GM12878 (cell line): ENCODE results near the gene ADGRE1. TPM values are rescaled to one million over a fixed set of nuclear protein-coding genes. Genes with fewer than 3 reads are reported as not detected.

Source experiments
- ATAC-seq: fragments of 200-7000 bp; cut with Tn5 transposase; 3 replicates; pipeline ENCODE4 v1.9.1; 2020; ENCODE audit warnings: mild to moderate bottlenecking, moderate library complexity
- BruUV-seq: library from RNA; stranded (reverse); fragments of 400-500 nt; replicated peaks from 2 replicates; lab custom pipeline; 2021; lab: Mats Ljungman, UMichigan
- CTCF ChIA-PET: fragments of 300-600 bp; sonication (Branson Sonifier 250); formaldehyde crosslinking; extraction: SDS; loops from one replicate; lab custom pipeline; 2021; ENCODE audit warnings: inconsistent platforms; lab: Yijun Ruan, JAX
- POLR2A ChIA-PET: fragments of 350-600 bp; formaldehyde crosslinking; extraction: SDS; loops from one replicate; lab custom pipeline; 2021; ENCODE audit warnings: inconsistent platforms; lab: Charles Lee
- RAD21 ChIA-PET: fragments of 300-600 bp; sonication (Branson Sonifier 250); formaldehyde crosslinking; loops from one replicate; lab custom pipeline; 2023; ENCODE audit warnings: antibody characterized with exemption; ENCODE audit not compliant: unreplicated experiment; lab: Charles Lee
- SMC1A ChIA-PET: fragments of 300-600 bp; sonication (Branson Sonifier 250); formaldehyde crosslinking; loops from one replicate; lab custom pipeline; 2023; ENCODE audit not compliant: unreplicated experiment, uncharacterized antibody; lab: Charles Lee
- DNase-seq: peaks from one replicate; pipeline ENCODE4 v3.0.0-alpha.2; 2011; ENCODE audit warnings: low read depth, low spot score
- FAIRE-seq: peaks from 3 replicates; lab custom pipeline; 2011; peaks lifted over from hg19 to GRCh38; lab: Jason Lieb, UNC
- H2AFZ ChIP-seq: 2 replicates; pipeline ENCODE4 v1.6.0; 2011; ENCODE audit warnings: low read depth, low read length, control low read depth; ENCODE audit not compliant: control insufficient read depth
- H3K27ac ChIP-seq: 2 replicates; pipeline ENCODE4 v1.5.1; 2011; ENCODE audit warnings: control low read depth; ENCODE audit not compliant: control insufficient read depth, insufficient read depth
- H3K27me3 ChIP-seq, 2 experiments: replicated peaks in 1 of 2; 2 replicates each; pipeline versions ENCODE4 v1.6.0 to v1.6.1; 2011; ENCODE audit warnings: low read length in 1 of 2; ENCODE audit not compliant: control insufficient read depth in 2 of 2, insufficient read depth in 2 of 2
- H3K36me3 ChIP-seq, 2 experiments: 2 replicates each; pipeline ENCODE4 v1.5.1; 2011; ENCODE audit warnings: low read length in 1 of 2; ENCODE audit not compliant: control insufficient read depth in 2 of 2, insufficient read depth in 2 of 2
- H3K4me1 ChIP-seq: 2 replicates; pipeline ENCODE4 v1.6.1; 2011; ENCODE audit warnings: mild to moderate bottlenecking, low read length, moderate library complexity, mixed read lengths; ENCODE audit not compliant: control insufficient read depth, insufficient read depth
- H3K4me2 ChIP-seq: 2 replicates; pipeline ENCODE4 v1.6.0; 2011; ENCODE audit warnings: control low read depth; ENCODE audit not compliant: control insufficient read depth, insufficient read depth
- H3K4me3 ChIP-seq: fragments of 200-600 bp; sonication (generic); 2 replicates; pipeline ENCODE4 v1.5.1; 2016
- H3K79me2 ChIP-seq: 2 replicates; pipeline ENCODE4 v1.6.0; 2011; ENCODE audit warnings: low read length; ENCODE audit not compliant: control insufficient read depth, insufficient read depth
- H3K9ac ChIP-seq: 2 replicates; pipeline ENCODE4 v1.8.0; 2011; ENCODE audit warnings: low read length, control low read depth, mixed read lengths; ENCODE audit not compliant: control insufficient read depth, insufficient read depth
- H3K9me3 ChIP-seq: replicated peaks from 3 replicates; pipeline ENCODE4 v1.5.1; 2011; ENCODE audit warnings: mild to moderate bottlenecking, low read length; ENCODE audit not compliant: control insufficient read depth, insufficient read depth
- H4K20me1 ChIP-seq: 2 replicates; pipeline ENCODE4 v1.6.0; 2011; ENCODE audit not compliant: control insufficient read depth, insufficient read depth
- BACH1 ChIP-seq: fragments of 450-650 bp; IDR thresholded peaks from 2 replicates; pipeline ENCODE4 v1.6.1; 2017; ENCODE audit warnings: mild to moderate bottlenecking, borderline replicate concordance
- CBX3 ChIP-seq: fragments of 200-600 bp; sonication (generic); IDR thresholded peaks from 2 replicates; pipeline ENCODE4 v1.6.1; 2016; ENCODE audit warnings: low read depth, borderline replicate concordance
- KDM1A ChIP-seq: fragments of 200-600 bp; sonication (generic); IDR thresholded peaks from 2 replicates; pipeline ENCODE4 v1.6.1; 2016; ENCODE audit warnings: borderline replicate concordance
- MXI1 ChIP-seq: fragments of 150-350 bp; IDR thresholded peaks from 2 replicates; pipeline ENCODE4 v1.6.1; 2011; ENCODE audit warnings: low read depth, mild to moderate bottlenecking, inconsistent platforms, low read length, improper control_type of control experiment
- MYC ChIP-seq: IDR thresholded peaks from 2 replicates; pipeline ENCODE4 v1.6.1; 2011; ENCODE audit warnings: mild to moderate bottlenecking, low read length, moderate library complexity, inconsistent platforms; ENCODE audit not compliant: insufficient read depth, insufficient replicate concordance, insufficient read length, severe bottlenecking
- RBBP5 ChIP-seq: fragments of 200-600 bp; sonication (generic); conservative IDR thresholded peaks from 2 replicates; pipeline ENCODE4 v1.6.1; 2016
- RELA ChIP-seq: fragments of 450-650 bp; IDR thresholded peaks from 2 replicates; pipeline ENCODE4 v1.8.0; 2014; ENCODE audit warnings: borderline replicate concordance; ENCODE audit not compliant: partially characterized antibody
- RFX5 ChIP-seq: IDR thresholded peaks from 2 replicates; pipeline ENCODE4 v1.6.1; 2011; ENCODE audit warnings: low read depth, low read length, improper control_type of control experiment
- TBL1XR1 ChIP-seq: IDR thresholded peaks from 2 replicates; pipeline ENCODE4 v1.6.1; 2012; ENCODE audit warnings: low read depth, low read length, improper control_type of control experiment
- WGBS: methylation state at CpG from one replicate; pipeline ENCODE4 v1.1.6; 2016; ENCODE audit warnings: low lambda C conversion rate; ENCODE audit not compliant: insufficient replicate concordance, insufficient coverage; ENCODE audit errors: missing lambda C conversion rate; 5-methylcytosine and 5-hydroxymethylcytosine counted together
- in situ Hi-C: fragments of 300-500 bp; cut with MboI; formaldehyde crosslinking; loops from 9 replicates; pipeline ENCODE4 v1.14.3; 2018; ENCODE audit warnings: mixed read lengths
- intact Hi-C: fragments of 100-400 bp; cut with micrococcal nuclease; formaldehyde crosslinking; loops from one replicate; pipeline ENCODE4 v1.14.2; 2022; ENCODE audit not compliant: unreplicated experiment
- polyA plus RNA-seq, 11 experiments: library from polyadenylated mRNA; depleted of rRNA in 4 of 11; unstranded in 6 of 11; stranded (reverse) in 5 of 11; fragments of >200 nt; fragmentation: Nextera tagmentation in 4 of 11; fragmentation: Illumina TruSeq in 1 of 11; extraction: Ambion mirVana in 4 of 11; extraction: Trizol in 1 of 11; gene quantifications; 1 replicate in 1 of 11; 2 replicates in 10 of 11; pipeline versions ENCODE4 v1.2.1 to v1.2.3, GENCODE V29; 2011 to 2016; ENCODE audit warnings: inconsistent platforms in 2 of 11, missing spikeins in 2 of 11, low read depth in 1 of 11
- total RNA-seq, 4 experiments: library from RNA; depleted of rRNA in 3 of 4; stranded (reverse); fragments of >200 nt in 3 of 4; fragmentation: Illumina TruSeq in 1 of 4; extraction: Trizol in 1 of 4; gene quantifications; 2 replicates each; pipeline versions ENCODE4 v1.2.1 to v1.2.3, GENCODE V29; 2013 to 2021
- TF ChIP-seq, protein P1 (sequence below): IDR thresholded peaks from 2 replicates; pipeline ENCODE4 v1.6.1; 2011; ENCODE audit warnings: borderline replicate concordance, low read depth, mild to moderate bottlenecking, moderate library complexity, low read length; ENCODE audit not compliant: insufficient read depth, poor library complexity, severe bottlenecking
- TF ChIP-seq, protein P2 (sequence below): fragments of 450-650 bp; IDR thresholded peaks from 2 replicates; pipeline ENCODE4 v1.6.1; 2016; ENCODE audit warnings: mild to moderate bottlenecking, moderate library complexity, borderline replicate concordance

Gene ADGRE1
- total and polyA plus RNA-seq, 10 of the 15 experiments (the other 5 are each of a cell fraction or from before 2014, with no cell fraction given) = 7.9 to 35.7 (median 9.9) TPM

DNA sequence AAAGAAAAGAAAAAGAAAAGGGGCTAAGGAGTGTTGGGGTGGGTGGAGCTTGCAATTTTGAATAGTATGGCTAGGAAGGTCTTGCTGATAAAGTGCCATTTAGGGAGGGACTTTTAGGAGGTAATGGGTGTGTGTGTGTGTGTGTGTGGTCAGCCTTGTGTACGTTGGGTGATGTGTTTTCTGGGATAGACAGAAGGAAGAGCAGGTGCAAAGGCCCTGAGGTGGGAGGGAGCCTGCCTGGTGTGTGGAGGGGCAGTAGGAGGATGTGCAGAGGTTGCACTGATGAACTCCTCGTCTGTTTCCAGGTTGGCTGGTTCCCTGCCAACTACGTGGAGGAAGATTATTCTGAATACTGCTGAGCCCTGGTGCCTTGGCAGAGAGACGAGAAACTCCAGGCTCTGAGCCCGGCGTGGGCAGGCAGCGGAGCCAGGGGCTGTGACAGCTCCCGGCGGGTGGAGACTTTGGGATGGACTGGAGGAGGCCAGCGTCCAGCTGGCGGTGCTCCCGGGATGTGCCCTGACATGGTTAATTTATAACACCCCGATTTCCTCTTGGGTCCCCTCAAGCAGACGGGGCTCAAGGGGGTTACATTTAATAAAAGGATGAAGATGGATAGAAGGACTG lies 30.5 kb upstream of the ADGRE1 start:
- Histone ChIP-seq H3K27me3 (no peaks in the 10 kb centered on the region), H3K9me3 (no peaks in the 10 kb centered on the region), H3K4me1 (no peaks in the 10 kb centered on the region), H4K20me1 (no peaks in the 10 kb centered on the region), H3K9ac (no peak overlapping the region), H3K4me2 (no peak overlapping the region), H3K4me3 (no peak overlapping the region), H3K36me3 (peaks cover 0 to 8% of the 10 kb centered on the region in 2 experiments), H3K27ac (no peak overlapping the region), H3K79me2 (no peaks in the 10 kb centered on the region), H2AFZ (no peak overlapping the region)
- ChIA-PET POLR2A (no interaction called here), CTCF (no interaction called here), RAD21 (interaction anchor here (0.7 kb wide), 1 partner anchor 678 kb away, joined by 3 read pairs; no protein-coding TSS in a partner anchor), SMC1A (no interaction called here)
- 84% methylated on average over 14 of the region's 14 CpGs for WGBS
- no peak for TF ChIP-seq MYC
- TF ChIP-seq, protein P1, sequence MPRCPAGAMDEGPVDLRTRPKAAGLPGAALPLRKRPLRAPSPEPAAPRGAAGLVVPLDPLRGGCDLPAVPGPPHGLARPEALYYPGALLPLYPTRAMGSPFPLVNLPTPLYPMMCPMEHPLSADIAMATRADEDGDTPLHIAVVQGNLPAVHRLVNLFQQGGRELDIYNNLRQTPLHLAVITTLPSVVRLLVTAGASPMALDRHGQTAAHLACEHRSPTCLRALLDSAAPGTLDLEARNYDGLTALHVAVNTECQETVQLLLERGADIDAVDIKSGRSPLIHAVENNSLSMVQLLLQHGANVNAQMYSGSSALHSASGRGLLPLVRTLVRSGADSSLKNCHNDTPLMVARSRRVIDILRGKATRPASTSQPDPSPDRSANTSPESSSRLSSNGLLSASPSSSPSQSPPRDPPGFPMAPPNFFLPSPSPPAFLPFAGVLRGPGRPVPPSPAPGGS = no peak
- TF ChIP-seq, protein P2, sequence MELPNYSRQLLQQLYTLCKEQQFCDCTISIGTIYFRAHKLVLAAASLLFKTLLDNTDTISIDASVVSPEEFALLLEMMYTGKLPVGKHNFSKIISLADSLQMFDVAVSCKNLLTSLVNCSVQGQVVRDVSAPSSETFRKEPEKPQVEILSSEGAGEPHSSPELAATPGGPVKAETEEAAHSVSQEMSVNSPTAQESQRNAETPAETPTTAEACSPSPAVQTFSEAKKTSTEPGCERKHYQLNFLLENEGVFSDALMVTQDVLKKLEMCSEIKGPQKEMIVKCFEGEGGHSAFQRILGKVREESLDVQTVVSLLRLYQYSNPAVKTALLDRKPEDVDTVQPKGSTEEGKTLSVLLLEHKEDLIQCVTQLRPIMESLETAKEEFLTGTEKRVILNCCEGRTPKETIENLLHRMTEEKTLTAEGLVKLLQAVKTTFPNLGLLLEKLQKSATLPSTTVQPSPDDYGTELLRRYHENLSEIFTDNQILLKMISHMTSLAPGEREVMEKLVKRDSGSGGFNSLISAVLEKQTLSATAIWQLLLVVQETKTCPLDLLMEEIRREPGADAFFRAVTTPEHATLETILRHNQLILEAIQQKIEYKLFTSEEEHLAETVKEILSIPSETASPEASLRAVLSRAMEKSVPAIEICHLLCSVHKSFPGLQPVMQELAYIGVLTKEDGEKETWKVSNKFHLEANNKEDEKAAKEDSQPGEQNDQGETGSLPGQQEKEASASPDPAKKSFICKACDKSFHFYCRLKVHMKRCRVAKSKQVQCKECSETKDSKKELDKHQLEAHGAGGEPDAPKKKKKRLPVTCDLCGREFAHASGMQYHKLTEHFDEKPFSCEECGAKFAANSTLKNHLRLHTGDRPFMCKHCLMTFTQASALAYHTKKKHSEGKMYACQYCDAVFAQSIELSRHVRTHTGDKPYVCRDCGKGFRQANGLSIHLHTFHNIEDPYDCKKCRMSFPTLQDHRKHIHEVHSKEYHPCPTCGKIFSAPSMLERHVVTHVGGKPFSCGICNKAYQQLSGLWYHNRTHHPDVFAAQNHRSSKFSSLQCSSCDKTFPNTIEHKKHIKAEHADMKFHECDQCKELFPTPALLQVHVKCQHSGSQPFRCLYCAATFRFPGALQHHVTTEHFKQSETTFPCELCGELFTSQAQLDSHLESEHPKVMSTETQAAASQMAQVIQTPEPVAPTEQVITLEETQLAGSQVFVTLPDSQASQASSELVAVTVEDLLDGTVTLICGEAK = no peak
- TF ChIP-seq RBBP5 = no peak
- no peak for TF ChIP-seq BACH1
- no peak for TF ChIP-seq KDM1A
- TF ChIP-seq RFX5 = no peak
- TF ChIP-seq RELA = no peak
- TF ChIP-seq TBL1XR1 = no peak
- TF ChIP-seq MXI1 = no peak
- no peak for TF ChIP-seq CBX3
- no peak for FAIRE-seq
- in situ Hi-C loops (no loop called here), intact Hi-C loops (no loop called here)
- DNase-seq = no peak
- no TSS peak for BruUV-seq
- ATAC-seq = no peak
